GM12891 (cell line): Measurements from ENCODE around the gene FMN1.

ENCODE experiments used
- POLR2A ChIP-seq: IDR thresholded peaks from 2 replicates; pipeline ENCODE4 v1.6.1; 2011; ENCODE audit warnings: low read depth, low read length, control low read depth
- POLR2AphosphoS5 ChIP-seq: IDR thresholded peaks from 2 replicates; pipeline ENCODE4 v1.6.1; 2011; ENCODE audit warnings: low read depth, low read length, control low read depth

DNA sequence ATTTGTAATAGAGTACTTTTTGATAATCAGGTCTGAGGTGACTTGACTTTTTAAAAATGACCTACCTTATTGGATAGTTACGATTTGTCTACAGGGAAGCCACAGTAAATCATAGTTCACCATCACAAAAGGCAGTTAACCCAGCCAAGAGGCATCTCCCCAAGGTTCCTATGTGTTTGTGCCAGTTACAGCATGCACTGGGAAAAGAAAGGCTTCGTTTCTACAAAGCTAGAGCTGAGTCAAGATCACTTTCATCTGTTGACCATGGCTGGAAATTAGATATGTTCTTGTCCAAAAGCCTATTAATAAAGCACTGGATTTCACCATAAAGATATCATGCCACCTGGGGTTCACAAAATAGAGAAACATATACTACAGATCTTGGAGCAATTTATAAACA is 336.8 kb downstream of the FMN1 start:
- TF ChIP-seq POLR2AphosphoS5 (no peak), POLR2A (no peak)
